Stimulated activated CD8-positive, alpha-beta memory T cell treated with anti-CD3 and anti-CD28 coated beads, Interleukin-15, amount 100 ng/mL, for 24 hours (primary cell): ENCODE data around the gene EPHA7.

Experiments used
- DNase-seq: peaks from one replicate; pipeline ENCODE4 v3.0.0-alpha.2; 2020; ENCODE audit warnings: low read depth

The EPHA7 gene

DNA sequence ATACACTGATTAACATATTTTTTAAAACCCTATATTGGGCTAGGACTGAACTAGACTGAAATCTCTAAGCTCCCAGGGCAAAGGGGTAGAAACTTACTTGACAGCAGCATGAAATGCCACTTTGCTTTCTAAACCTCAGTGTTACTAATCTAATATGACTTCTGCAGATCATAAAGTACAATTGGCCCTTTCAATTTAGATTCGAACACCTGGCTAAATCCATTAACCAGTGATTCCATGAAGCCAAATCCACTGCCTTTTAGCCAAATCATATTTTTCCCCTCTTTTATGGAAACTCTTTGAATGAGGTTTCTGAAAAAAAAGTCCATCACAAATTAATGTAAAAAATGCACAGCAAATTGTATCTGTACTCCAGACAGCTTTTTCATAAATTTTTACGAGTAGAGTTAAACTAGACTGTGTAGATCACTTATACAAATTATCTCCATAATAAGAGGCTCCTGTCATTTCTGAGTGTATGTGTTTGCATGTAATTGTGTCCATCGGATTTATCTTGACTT is 25.7 kb downstream of the EPHA7 start:
- DNase-seq = no peak

DNA sequence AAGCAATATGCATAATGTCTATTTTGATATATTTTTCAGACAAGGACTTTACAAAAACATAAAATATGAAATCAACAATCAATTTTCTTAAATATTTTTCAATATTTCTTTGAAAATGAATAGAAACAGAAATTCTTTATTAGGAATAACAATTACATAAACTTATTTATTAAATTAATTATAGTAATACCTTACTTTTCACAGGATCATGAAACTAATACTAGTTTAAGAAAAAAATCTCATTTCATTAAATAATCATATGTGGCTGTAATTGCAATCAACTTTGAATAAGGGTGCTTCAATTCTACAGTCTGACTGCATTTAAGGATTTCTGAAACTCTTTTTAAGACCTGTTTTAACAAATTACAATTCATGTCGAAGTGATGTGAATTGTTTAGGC is 26.6 kb downstream of the EPHA7 start:
- DNase-seq = no peak

DNA sequence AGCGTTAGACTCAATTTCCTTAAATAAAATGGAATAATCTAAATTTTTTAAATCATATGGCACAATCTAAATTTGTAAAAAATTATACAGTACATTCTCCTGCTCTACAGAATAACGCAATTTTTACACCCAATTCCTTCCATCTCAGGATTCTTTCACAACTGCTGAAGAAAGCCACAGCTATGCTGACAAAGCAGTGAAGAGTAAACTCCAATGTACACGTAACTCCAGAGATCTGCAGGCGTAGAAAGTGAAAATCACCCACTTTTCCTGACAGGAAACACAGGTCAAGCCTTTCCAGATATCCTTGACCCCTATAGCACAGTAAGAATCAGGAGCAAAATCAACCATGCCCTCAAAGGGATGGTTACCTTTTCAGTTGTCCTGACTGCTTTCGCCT is 27.4 kb downstream of the EPHA7 start:
- DNase-seq = no peak

DNA sequence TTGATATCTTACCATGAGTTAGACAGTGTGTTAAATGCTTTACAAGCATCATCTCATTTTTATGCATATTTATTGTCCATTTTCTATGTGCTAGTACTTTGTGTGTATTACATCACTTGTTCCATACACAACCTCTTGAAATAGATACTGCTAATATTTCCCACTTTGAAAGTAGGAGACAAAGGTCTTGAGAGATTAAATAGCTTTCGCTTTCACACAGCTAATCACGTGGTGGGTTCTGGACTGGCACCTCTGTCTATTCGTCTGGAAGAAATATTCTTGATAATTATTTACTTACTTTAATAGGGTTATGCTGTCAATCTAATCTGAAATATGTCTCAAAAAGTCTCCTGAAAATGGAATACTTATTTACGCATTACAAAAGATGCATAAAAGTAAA is 30.2 kb downstream of the EPHA7 start:
- no peak for DNase-seq

DNA sequence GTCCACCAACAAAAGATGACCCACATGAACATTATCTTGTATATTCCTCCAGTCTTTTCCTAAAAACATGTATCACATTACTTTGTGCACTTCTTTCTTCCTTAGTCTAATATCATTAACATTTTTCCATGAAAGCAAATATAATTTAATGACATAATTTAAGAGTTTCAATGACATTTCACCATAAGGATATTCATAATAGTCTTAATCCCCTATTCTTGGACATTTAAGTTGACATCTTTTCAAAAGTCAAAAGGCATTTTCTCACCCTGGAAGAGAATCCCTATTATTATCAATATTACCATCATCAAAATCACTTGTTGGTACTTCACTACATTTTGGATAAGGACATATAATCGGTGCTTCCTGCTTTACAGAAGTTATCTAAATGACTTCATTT is 31.3 kb downstream of the EPHA7 start:
- no peak for DNase-seq

DNA sequence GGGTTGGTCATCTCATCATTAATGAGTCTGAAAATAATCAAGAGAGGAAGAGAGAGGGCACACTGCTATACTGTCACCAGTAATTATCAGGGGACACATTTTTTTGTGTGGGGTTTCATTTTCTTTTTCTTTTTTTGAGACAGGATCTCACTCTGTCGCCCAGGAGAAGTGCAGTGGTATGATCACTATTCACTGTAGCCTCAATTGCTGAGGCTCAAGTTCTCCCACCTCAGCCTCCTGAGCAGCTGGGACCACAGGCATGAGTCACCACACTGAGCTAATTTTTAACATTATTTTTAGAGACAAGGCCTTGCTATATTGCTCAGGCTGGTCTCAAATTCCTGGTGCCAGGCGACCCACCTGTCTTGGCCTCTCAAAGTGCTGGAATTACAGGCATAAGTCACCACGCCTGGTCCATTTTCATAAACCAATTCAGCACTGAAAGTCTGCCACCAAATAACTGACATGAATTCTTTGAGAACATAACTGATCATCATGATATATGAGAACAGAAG is 43.3 kb downstream of the EPHA7 start:
- no peak for DNase-seq

DNA sequence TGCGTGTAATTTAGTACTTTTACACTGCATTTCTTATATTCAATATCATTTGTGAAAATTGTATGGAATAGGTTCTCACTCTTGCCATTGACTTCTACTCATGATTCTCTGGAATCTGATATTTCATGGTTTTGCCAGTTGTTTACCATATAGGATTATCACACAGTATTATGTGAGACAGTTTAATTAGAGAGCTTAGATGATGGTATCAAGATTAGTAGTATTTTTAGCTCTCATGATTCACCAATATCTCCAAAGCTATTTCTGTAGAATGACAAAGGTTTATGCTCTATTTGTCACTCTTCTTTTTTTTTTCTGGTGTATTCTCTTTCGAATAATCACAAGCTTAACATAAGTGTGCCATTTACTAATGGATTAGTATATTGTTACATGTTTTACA is 45.9 kb downstream of the EPHA7 start:
- no peak for DNase-seq

DNA sequence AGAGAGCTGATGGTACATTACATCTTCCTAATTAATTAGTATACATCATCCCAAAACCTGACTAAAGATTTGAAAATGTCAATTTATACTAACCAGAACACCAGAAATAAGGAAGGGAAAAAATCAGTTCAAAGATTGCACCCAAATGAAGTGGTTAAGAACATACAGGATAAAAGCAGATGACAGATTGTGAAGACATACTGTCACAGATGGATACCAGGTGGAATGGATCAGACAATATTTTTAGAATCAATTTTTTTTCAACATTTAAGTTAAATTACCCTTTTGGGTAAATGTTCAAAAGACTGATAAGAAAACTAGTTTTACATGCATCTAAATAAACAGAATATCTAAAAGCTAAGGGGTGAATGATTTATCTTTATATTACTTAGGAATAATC is 47.6 kb downstream of the EPHA7 start:
- no peak for DNase-seq

DNA sequence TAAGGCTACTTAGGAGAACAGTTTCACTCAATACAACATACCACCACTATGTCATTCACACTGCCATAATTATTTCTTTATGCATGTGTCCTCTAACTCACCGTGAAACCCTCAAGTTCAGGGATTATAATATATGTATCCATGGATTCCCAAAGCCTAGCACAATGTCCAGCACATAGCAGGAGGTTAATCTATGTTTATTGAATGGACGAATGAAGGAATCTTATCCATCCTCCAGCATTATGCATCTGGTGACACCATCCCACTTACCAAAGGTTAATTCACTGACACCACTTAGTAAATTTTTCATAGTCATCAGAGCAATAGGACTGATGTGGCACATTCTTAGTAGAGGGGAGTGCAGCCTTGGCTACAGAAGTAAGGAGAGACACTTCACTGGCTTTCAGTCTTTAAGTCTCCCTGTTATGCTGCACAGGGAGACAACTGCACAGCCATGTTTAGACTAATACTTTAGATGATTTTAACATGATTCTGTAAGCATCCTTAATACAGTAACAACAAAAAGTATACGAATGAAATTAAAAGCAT is 49.7 kb downstream of the EPHA7 start:
- DNase-seq = no peak

DNA sequence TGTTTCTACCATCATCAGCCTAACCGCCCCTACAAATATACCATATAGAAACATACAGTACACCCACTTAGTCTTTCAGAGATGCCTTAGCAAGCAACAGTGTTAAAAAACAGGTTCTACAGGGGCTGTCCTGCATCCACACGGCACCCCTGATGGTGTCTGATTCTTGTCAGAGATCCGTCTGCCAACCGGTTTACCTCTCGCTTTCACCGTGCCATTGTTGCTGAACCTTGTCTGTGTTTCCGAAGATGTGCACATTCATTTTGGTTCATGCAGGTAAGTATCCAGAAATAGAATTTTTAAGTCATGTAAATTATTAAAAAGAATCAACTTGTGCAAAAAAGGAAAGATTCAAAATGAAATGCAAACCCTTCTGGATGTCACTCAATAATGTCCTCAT is 52.9 kb downstream of the EPHA7 start:
- DNase-seq = no peak

DNA sequence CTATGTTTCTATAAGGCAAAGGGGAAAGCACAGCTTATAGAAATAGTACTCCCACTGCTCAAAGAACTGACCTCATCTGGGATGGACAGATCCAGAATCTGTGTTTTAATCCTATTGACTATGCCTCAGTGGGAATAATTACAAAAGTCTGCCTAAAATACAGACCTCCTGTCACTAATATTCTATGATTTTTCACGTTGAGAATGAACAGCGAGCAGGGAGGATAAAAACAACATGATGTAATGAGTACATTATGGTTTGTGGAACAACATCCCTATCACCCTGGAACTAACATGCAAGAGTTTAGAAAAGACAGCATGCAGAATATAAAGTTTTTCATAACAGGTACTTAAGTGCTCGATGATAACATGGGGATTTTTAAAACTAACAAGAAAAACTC is 53.9 kb downstream of the EPHA7 start:
- DNase-seq = no peak

DNA sequence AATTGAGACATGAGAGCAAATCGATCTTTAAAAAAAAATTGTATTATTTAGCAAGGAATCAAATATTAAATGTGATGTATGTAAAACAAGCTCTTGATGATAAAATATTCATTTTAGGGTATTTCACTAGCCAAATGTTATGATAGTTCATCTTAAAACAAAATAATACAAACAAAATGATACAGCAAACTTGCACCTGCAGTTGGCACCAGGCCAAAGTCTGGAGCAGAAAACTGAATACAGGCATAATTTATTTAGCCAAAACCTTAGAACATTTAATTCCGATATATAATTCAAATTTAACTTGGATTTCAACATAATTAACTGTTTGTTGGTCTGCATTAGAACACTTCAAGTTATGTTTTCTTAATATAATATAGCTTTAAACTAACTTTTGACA is 60.9 kb downstream of the EPHA7 start:
- no peak for DNase-seq

DNA sequence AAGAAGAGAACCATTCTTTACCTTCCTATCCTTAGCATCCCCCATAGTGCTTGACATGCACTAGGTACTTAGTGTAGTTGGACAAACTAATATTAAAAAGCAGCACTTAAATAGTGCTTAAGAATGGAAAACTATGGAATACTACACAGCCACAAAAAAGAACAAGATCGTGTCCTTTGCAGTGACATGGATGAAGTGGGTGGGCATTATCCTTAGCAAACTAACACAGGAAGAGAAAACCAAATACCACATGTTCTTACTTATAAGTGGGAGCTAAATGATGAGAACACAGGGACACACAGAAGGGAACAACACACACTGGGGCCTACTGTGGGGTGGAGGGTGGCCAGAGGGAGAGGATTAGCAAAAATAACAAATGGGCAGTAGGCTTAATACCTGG is 66.8 kb downstream of the EPHA7 start:
- no peak for DNase-seq

DNA sequence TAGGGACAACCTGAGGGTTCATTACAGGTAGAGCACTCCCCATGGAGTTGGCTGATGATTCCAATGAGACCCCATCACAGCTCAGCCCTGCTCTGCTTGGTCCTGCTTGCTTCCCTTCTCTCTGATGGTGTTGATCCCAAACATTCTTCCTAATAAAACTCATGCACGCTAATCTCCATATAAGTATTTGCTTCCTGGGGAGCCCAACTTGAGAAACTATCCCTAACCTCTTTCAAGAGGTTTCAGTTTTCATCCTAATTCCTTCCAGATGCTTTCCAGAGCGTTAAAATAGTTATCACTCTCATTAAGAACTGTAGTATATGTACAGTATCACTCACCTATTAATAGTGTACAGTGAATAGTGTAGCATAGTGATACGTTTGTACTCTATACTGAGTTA is 68.1 kb downstream of the EPHA7 start:
- DNase-seq = no peak

DNA sequence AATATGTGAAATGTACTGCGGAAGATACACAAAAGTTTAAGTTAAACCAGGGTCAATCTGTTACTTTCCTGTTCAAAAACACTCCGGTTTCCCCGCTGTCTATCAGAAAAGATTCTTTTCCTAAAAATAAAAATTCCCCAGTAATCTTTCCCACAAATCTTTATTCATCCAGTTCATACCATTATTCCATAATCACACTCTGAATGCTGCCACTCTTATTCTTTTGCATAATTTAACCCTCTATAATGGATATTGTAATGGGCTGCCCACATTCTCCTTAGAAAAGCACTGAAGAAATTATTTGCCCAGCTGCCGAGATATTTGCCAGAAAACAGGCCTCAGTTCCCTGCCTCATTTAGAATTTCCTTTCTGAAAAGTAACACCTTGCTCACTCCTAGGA is 68.6 kb downstream of the EPHA7 start:
- no peak for DNase-seq

DNA sequence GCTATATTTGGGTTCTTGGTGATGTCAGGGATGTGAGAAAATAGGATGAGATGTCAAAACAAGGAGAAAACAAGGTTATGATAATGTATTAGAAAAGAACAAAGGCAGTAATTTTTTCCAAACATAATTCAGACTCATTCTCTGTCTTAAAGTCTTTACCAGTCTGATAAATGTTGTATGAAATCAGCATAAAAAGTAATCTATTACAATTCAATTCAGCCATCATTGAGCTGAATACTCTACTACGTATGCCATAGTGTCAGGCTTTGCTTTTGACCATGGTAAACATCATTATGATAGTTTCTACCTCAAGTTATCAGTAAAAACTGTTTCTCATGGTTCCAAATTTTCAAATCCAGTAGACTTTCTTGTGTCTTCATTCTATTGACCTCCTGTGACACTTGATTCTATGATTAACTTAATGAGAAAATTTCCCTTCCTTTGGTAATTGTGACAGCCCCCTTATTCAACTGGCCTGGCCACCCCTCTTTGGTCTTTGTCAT is 75.0 kb downstream of the EPHA7 start:
- no peak for DNase-seq

DNA sequence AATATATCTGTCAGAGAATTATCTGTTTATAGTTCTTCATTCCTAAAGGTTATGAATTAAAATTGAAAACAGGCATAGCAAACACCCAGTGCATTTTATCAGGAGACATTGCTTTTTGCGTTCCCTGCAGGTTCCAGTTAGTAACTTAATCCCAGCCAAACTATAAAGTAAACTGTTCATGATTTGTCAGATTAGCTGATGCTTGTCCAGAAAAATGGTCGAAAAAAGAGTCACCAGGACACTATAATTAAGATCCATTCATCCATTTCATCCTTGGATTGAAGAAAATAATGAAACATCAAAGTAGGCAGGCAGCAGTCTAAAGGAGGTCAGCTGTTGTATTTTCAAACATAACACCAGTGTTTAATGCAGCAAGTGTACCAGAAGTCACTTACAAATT is 75.9 kb downstream of the EPHA7 start:
- no peak for DNase-seq

DNA sequence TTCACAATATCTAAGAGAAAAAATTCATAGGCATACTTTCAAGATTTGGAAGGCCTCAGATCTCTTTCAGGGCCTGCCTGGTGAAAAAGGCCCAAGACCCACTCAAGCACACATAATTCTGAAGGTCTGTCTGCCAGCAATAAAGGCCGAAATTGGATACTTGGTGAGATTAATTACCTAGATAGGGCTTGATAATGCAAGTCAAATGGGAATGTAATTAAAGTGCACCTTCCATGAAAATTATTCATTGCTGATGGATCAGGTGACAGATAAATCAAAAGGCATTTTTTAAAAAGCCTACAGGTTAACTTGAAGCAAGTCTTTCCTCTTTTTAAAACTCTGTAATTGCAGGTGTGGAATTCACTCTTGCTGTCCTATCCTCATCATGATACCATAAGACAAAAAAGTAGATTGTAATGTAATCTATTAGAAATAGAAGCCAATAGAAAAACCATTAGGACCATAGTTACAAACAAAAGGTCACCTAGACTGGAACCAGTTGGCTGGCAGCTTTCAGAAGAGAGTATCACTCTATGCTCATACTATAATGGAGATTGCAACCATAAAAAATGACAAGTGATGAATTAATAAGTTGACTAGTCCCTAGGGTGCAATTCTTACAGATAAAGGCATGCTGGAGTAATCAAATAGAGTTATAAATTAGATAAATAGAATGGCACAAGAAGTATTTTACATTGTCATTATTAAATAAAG is 77.3 kb downstream of the EPHA7 start:
- no peak for DNase-seq

DNA sequence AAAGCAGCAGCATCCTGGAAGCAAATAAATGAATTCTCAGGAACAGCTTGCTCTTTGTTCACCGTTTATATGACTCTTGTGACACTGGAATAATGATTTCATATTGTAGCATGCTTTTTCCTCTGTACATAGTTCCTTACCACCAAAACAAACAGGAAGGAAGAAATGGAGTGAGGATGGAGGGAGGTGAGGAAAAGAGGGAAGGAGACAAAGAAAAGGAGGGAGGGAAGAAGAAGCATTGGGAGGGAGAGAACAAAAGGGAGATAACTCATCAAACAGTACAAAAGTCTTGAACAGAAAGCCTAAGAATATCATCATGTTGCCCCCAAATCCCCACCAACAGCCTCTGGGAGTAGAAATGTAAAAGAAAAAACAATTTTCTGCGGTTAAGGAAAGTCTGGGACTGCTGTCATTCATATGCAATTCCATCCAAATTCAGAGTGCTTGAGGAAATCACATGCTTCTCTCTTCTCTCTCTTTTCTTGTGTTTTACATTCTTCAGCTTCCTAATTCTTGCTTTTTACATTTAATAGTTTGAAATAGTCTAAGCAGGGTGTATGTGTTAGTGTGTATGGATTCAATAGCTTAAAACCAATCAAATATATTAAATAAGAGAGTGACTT is 81.5 kb downstream of the EPHA7 start:
- DNase-seq = no peak

DNA sequence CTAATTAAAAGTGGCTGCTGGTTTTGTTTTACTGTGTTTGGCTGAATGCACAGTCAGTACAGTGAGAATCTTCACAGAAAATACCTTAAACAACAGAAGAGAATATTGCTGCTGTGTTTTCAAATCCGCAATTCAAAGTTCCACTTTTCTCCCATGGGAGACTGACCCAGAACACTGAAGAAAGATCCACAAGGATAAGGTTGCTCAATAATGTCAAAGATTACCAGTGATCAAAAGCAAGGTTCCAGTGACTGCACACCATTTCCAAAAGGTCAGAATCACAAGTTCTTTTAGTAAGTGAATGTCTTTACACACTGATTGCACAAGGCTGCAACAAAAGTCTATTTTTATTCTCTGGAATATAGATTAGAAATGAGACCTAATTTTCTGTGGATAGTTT is 82.3 kb downstream of the EPHA7 start:
- no peak for DNase-seq

DNA sequence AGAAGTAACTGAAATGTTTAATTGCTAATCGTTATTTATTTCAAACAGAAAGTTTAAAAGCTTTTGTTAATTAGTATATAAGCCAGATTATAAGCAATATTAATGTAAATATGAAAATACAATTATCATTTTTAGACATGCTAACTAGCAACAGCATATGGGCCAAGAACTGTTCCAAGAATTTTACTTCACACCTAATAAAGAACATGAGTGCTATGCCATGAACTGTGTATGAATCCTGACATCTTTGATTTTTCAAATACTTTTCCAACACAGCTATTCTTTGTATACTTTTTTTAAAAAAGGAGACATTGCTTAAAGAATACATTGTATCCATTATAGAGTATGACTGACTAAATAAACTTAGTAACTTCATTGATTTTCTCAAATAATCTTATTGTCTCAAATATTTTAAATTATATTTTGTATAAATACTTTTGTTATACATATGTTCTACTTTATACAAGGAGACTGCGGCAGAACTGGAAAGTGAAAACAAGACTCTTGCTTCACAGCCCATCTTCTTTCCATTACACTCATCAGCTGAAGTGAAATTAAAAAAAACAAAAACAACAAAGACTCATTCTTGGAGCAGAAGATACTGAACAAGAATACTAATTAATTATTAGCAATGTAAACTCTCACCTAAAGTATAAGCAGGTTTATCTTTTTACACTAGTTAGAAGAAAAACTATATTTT is 89.9 kb downstream of the EPHA7 start:
- DNase-seq = no peak

DNA sequence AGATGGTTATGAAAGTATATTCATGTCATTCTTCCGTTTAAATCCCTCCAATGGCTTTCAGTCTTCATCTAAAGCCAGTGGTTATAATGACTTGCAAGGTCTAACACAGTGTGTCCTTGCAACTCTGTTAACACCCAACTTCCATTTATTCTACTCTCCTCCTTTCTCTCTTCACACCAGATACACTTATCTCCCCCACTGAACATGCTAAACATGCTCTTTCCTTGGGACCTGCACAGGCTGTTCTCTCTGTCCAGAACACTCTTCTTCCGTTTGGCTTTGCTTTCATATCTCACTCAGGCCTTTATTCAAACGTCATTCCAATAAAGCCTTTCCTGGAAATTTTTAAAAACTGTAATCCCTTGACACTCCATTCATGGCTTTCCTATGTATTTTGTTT is 91.5 kb downstream of the EPHA7 start:
- no peak for DNase-seq

DNA sequence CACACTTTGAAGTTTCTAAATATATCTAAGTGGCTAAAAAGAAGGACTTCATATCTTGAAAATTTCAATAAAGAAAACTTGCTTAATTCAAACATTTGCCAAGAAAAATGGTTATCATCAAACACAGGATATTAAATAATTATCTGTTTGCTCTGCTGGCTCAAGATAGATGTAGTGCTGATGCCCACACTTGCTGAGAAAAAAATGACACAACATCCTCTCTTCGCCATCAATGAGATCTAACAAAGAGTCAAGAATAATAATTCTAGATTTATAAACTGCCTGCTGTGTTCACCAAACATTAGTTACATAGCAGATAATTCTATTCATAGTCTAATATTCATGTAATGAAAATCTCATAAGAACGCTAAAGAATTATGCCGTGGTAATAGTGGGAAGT is 93.6 kb downstream of the EPHA7 start:
- no peak for DNase-seq
